Psoas muscle (tissue), 8 donors: ENCODE data around the gene MAMLD1. TPM values are rescaled to one million over a fixed set of nuclear protein-coding genes. Genes with fewer than 3 reads are reported as not detected.

Experiments
- ATAC-seq, 4 donors: fragments of 200-7000 bp; cut with Tn5 transposase; one replicate each; pipeline ENCODE4 v1.9.1; 2020; ENCODE audit warnings: moderate library complexity in 3 of 4, mild to moderate bottlenecking in 2 of 4
- DNase-seq, 2 donors: peaks; one replicate each; pipeline ENCODE4 v3.0.0-alpha.2; 2020
- H3K27ac ChIP-seq: fragments of 200-600 bp; one replicate; pipeline ENCODE4 v1.8.0; 2022
- H3K27me3 ChIP-seq, 3 donors: fragments of 200-600 bp in 1 of 3; one replicate each; pipeline versions ENCODE4 v1.6.1 to v1.8.0; 2013 to 2022; ENCODE audit warnings: low read length in 2 of 3, mild to moderate bottlenecking in 2 of 3, moderate library complexity in 1 of 3; ENCODE audit not compliant: insufficient read depth in 3 of 3
- H3K36me3 ChIP-seq, 2 donors: fragments of 200-600 bp in 1 of 2; one replicate each; pipeline versions ENCODE4 v1.6.1 to v1.8.0; 2013 to 2022; ENCODE audit warnings: low read depth in 1 of 2, mild to moderate bottlenecking in 1 of 2, moderate library complexity in 1 of 2; ENCODE audit not compliant: insufficient read depth in 1 of 2
- H3K4me1 ChIP-seq: fragments of 200-600 bp; one replicate; pipeline ENCODE4 v1.8.0; 2022
- H3K4me3 ChIP-seq: fragments of 200-600 bp; one replicate; pipeline ENCODE4 v1.8.0; 2022; ENCODE audit warnings: mild to moderate bottlenecking
- H3K9me3 ChIP-seq: fragments of 200-600 bp; one replicate; pipeline ENCODE4 v1.8.0; 2022
- CTCF ChIP-seq: fragments of 200-600 bp; IDR thresholded peaks from one replicate; pipeline ENCODE4 v1.8.0; 2022; ENCODE audit warnings: antibody characterized with exemption
- WGBS, 3 donors: extraction: QIAGEN DNeasy Blood & Tissue Kit; methylation state at CpG; one replicate each; pipeline versions ENCODE4 v1.1.6 to v1.1.7; 2013; 5-methylcytosine and 5-hydroxymethylcytosine counted together
- intact Hi-C, 2 donors: fragments of 100-400 bp; cut with DNase I; formaldehyde crosslinking; loops; one replicate each; pipeline versions ENCODE4 v1.11.0 to v1.14.2; 2022
- polyA plus RNA-seq, 3 donors: library from polyadenylated mRNA; stranded (reverse); fragments of 200-250 nt; gene quantifications; one replicate each; pipeline ENCODE4 v1.2.3, GENCODE V29; 2013
- total RNA-seq, 4 donors: library from RNA; stranded (reverse); fragmentation: NEBNext Ultra II Directional in 2 of 4; extraction: Animal tissue kit (Norgen Biotek cat#: 25700) in 2 of 4; gene quantifications; one replicate each; pipeline versions ENCODE4 v1.2.1 to v1.2.4, GENCODE V29; 2021 to 2023
- donor health status: healthy with polysubstance abuse.
- donor health status: DM: no; HTN: no; CAD: no; lungs with moderate emphysema.
- donor health status: Bipolar disorder and iron deficiency.
- donor health status: healthy.
- donor health status: DM: yes; HTN: yes; CAD: no.
- donor health status: DM: no; HTN: no; CAD: no.
- donor health status: DM: no; HTN: no; CAD: no.
- donor health status: DM: yes; HTN: yes; CAD: no.

Gene MAMLD1
- total and polyA plus RNA-seq, 7 donors: 1.3 to 4.5 (median 2.2) TPM

GRCh38 chrX:150530821-150531220, 167.7 kb downstream of the MAMLD1 start:
- Histone ChIP-seq H3K4me1 (no peaks in the 10 kb centered on the region), H3K27ac (no peak overlapping the region), H3K4me3 (no peak overlapping the region), H3K9me3 (no peaks in the 10 kb centered on the region), H3K27me3 (no peaks in the 10 kb centered on the region), H3K36me3 (no peaks in the 10 kb centered on the region)
- ATAC-seq (no peak), DNase-seq (no peak)
- intact Hi-C loops: no loop called here
- no peak for TF ChIP-seq CTCF
- 74 to 88% (median 79%) methylated on average over 7 of the region's 7 CpGs for WGBS, 3 donors

GRCh38 chrX:150531467-150531866, 168.3 kb downstream of the MAMLD1 start:
- H3K27ac ChIP-seq: no peak overlapping the region
- WGBS, 3 donors: 84 to 96% (median 87%) methylated on average over 3 to 4 of the region's 4 CpGs
- no peaks in the 10 kb centered on the region for H3K9me3 ChIP-seq
- no peak for DNase-seq
- TF ChIP-seq CTCF: no peak
- no peaks in the 10 kb centered on the region for H3K4me1 ChIP-seq
- H3K4me3 ChIP-seq: no peak overlapping the region
- no peak for ATAC-seq
- H3K36me3 ChIP-seq: no peaks in the 10 kb centered on the region
- intact Hi-C loops: no loop called here
- H3K27me3 ChIP-seq: no peaks in the 10 kb centered on the region

- no peaks in the 10 kb centered on the region for H3K4me1 ChIP-seq
- ATAC-seq: no peak
- H3K36me3 ChIP-seq: no peaks in the 10 kb centered on the region
- TF ChIP-seq CTCF: no peak
- no peak for DNase-seq
- H3K4me3 ChIP-seq: no peak overlapping the region
- H3K27me3 ChIP-seq: no peaks in the 10 kb centered on the region
- no peaks in the 10 kb centered on the region for H3K9me3 ChIP-seq
- 76 to 94% (median 84%) methylated on average over 3 of the region's 3 CpGs for WGBS, 3 donors
- no peak overlapping the region for H3K27ac ChIP-seq
- intact Hi-C loops: no loop called here
Observed at GRCh38 chrX:150533863-150534262, 170.7 kb downstream of the MAMLD1 start.

GRCh38 chrX:150536455-150537116, 173.5 kb downstream of the MAMLD1 start:
- H3K4me3 ChIP-seq: no peak overlapping the region
- WGBS, 3 donors: 61 to 67% (median 65%) methylated on average over 7 to 8 of the region's 8 CpGs
- H3K27ac ChIP-seq: no peak overlapping the region
- peak in 1 of 2 donors; percentile 14 for DNase-seq
- H3K36me3 ChIP-seq: no peaks in the 10 kb centered on the region
- no peaks in the 10 kb centered on the region for H3K27me3 ChIP-seq
- intact Hi-C loops: no loop called here
- TF ChIP-seq CTCF: no peak
- H3K9me3 ChIP-seq: no peaks in the 10 kb centered on the region
- no peaks in the 10 kb centered on the region for H3K4me1 ChIP-seq
- ATAC-seq: no peak

GRCh38 chrX:150537851-150538250, 174.7 kb downstream of the MAMLD1 start:
- Histone ChIP-seq H3K36me3 (no peaks in the 10 kb centered on the region), H3K27me3 (no peaks in the 10 kb centered on the region), H3K9me3 (no peaks in the 10 kb centered on the region), H3K4me3 (no peak overlapping the region), H3K27ac (no peak overlapping the region), H3K4me1 (no peaks in the 10 kb centered on the region)
- intact Hi-C loops: no loop called here
- no peak for TF ChIP-seq CTCF
- WGBS, 3 donors: 56 to 73% (median 65%) methylated on average over 6 of the region's 6 CpGs
- ATAC-seq: no peak
- DNase-seq: no peak
